Stimulated activated CD8-positive, alpha-beta memory T cell treated with anti-CD3 and anti-CD28 coated beads, Interleukin-15, amount 100 ng/mL, for 1 hour (primary cell): ENCODE results near the gene VAV1.

Experiments
- DNase-seq: peaks from one replicate; pipeline ENCODE4 v3.0.0-alpha.2; 2020; ENCODE audit warnings: low read depth

The VAV1 gene

DNA sequence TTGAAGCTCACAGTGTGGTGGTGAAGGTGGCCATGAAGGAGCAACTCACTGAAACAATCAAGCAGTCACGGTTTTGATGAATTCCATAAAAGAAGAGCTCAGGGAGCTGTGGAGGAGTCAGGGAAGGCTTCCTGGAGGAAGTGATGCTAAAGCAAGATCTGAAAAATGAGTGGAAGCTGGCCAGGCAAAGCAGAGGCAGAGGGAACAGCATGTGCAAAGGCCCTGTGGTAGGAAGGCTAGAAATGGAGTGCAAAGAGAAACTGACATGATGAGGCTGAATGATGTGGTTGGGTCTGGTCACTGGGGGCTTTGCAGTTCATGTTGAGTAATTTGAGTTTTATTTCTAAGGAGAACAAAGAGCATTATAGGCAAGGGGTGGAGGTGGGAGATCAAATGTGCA lies 121.8 kb downstream of the VAV1 start:
- DNase-seq = no peak

DNA sequence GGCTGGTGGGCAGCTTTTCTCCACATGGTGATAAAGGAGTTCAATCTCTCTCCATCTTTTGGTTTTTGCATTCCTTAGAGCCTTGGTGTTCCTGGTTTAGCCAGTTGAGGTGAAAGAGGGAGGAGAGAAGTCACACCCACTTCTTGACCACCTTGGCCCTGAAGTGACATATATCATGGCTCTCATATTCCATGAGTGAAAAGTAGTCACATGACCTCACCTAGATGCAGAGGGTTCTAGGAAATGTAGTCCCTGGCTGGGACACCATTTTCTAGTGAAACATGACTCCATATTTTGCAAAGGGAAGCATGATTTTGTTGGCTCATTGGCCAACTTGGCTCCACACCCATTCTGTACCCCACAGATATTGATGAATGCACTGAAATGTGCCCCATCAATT lies 130.9 kb downstream of the VAV1 start:
- DNase-seq = no peak

DNA sequence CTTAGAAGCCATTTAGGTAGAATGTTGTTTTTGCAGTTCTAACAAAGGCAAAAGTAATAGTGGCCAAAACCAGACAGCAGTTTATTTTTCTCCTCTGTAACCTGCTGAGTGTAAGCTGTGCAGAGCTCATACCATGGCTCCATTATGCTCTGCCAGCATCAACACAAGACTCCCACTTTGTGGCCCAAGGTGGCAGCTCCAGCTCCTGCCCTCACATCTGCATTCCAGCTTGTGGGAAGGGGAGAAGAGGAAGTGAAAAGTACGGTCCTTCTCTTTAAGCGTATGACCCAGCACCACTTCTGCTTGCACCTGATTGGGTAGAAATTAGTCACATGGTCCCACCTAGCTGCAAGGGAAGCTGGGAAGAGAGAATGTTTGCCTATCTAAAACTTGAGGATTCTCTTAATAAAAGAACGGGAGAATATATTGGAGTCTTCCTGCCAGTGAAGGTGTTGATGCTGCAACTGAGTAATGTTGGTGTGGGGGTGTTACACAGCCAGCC lies 134.1 kb downstream of the VAV1 start:
- DNase-seq = no peak
